Endothelial cell (in vitro differentiated cells): ENCODE data around the gene CENPN. TPM values are rescaled to one million over a fixed set of nuclear protein-coding genes. Genes with fewer than 3 reads are reported as not detected.

Experiments used
- DNase-seq: peaks from one replicate; pipeline ENCODE4 v3.0.0; 2021; ENCODE audit warnings: low spot score
- H3K27ac Mint-ChIP-seq: one replicate; pipeline ENCODE4 v1.8.0; 2021; ENCODE audit warnings: mixed read lengths, inconsistent platforms; ENCODE audit not compliant: unreplicated experiment
- H3K27me3 Mint-ChIP-seq: one replicate; pipeline ENCODE4 v1.8.0; 2021; ENCODE audit warnings: mild to moderate bottlenecking, moderate library complexity, mixed read lengths, inconsistent platforms; ENCODE audit not compliant: unreplicated experiment
- H3K36me3 Mint-ChIP-seq: one replicate; pipeline ENCODE4 v1.8.0; 2021; ENCODE audit warnings: mild to moderate bottlenecking, low read depth, mixed read lengths, inconsistent platforms; ENCODE audit not compliant: unreplicated experiment
- H3K4me1 Mint-ChIP-seq: one replicate; pipeline ENCODE4 v1.8.0; 2021; ENCODE audit warnings: mild to moderate bottlenecking, mixed read lengths, inconsistent platforms; ENCODE audit not compliant: unreplicated experiment
- H3K4me3 Mint-ChIP-seq: one replicate; pipeline ENCODE4 v1.8.0; 2021; ENCODE audit warnings: mild to moderate bottlenecking, mixed read lengths, inconsistent platforms; ENCODE audit not compliant: unreplicated experiment
- H3K9me3 Mint-ChIP-seq: one replicate; pipeline ENCODE4 v1.8.0; 2021; ENCODE audit warnings: mixed read lengths, inconsistent platforms; ENCODE audit not compliant: unreplicated experiment
- total RNA-seq: library from RNA; stranded (reverse); fragmentation: NEBNext Ultra II Directional; extraction: Animal tissue kit (Norgen Biotek cat#: 25700); gene quantifications from one replicate; pipeline ENCODE4 v1.2.1, GENCODE V29; 2021; ENCODE audit not compliant: unreplicated experiment
- TF ChIP-seq, protein P1 (sequence below): fragments of 200-600 bp; sonication (generic); IDR thresholded peaks from one replicate; pipeline ENCODE4 v1.5.0; 2021; ENCODE audit warnings: antibody characterized with exemption; ENCODE audit not compliant: unreplicated experiment

CENPN gene
- total RNA-seq, 1 donor from 2014 or later: 17.0 TPM

DNA sequence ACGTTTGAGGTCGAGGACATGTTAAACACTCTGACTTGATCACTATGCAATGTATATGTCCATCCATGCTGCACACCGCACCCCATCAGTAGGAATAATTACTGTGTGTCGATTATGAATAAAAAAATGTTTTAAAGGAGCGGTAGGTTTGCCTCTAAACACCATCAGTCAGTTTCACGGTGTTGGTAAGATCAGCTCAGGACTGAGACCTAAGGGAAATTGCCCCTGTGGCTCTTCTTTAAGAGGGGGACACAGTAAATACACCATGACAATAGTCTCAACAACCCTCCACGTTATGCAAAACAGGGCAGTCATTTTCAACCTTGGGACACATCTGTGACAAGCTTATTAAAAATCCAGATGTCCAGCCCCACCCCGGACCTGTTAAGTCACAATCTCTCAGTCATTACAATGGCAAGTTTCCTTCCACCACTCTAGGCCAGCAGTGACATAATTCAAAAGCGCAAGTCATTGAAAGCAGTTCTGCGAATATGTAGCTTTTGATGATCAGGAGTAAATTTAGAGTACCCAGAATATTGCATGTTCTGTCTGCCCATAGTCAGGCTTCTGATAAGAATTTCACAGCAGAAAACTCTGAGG lies 29.8 kb downstream of the CENPN start:
- H3K4me1 Mint-ChIP-seq: peaks cover 15% of the 10 kb centered on the region
- no peak for DNase-seq
- peak overlapping the region; percentile 62 for H3K27ac Mint-ChIP-seq
- H3K36me3 Mint-ChIP-seq: peaks cover 17% of the 10 kb centered on the region
- TF ChIP-seq, protein P1, sequence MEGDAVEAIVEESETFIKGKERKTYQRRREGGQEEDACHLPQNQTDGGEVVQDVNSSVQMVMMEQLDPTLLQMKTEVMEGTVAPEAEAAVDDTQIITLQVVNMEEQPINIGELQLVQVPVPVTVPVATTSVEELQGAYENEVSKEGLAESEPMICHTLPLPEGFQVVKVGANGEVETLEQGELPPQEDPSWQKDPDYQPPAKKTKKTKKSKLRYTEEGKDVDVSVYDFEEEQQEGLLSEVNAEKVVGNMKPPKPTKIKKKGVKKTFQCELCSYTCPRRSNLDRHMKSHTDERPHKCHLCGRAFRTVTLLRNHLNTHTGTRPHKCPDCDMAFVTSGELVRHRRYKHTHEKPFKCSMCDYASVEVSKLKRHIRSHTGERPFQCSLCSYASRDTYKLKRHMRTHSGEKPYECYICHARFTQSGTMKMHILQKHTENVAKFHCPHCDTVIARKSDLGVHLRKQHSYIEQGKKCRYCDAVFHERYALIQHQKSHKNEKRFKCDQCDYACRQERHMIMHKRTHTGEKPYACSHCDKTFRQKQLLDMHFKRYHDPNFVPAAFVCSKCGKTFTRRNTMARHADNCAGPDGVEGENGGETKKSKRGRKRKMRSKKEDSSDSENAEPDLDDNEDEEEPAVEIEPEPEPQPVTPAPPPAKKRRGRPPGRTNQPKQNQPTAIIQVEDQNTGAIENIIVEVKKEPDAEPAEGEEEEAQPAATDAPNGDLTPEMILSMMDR: no peak
- H3K4me3 Mint-ChIP-seq: peak overlapping the region; percentile 92
- no peaks in the 10 kb centered on the region for H3K9me3 Mint-ChIP-seq
- H3K27me3 Mint-ChIP-seq: peaks cover 7% of the 10 kb centered on the region

- TF ChIP-seq, protein P1: no peak
- Mint-ChIP-seq H3K4me3 (no peak overlapping the region), H3K27ac (no peak overlapping the region), H3K36me3 (peaks cover 37% of the 10 kb centered on the region), H3K9me3 (no peaks in the 10 kb centered on the region), H3K27me3 (peaks cover 3% of the 10 kb centered on the region), H3K4me1 (peaks cover 15% of the 10 kb centered on the region)
- no peak for DNase-seq
These were observed 33.1 kb downstream of the CENPN start for GRCh38 chr16:81040131-81040530.

DNA sequence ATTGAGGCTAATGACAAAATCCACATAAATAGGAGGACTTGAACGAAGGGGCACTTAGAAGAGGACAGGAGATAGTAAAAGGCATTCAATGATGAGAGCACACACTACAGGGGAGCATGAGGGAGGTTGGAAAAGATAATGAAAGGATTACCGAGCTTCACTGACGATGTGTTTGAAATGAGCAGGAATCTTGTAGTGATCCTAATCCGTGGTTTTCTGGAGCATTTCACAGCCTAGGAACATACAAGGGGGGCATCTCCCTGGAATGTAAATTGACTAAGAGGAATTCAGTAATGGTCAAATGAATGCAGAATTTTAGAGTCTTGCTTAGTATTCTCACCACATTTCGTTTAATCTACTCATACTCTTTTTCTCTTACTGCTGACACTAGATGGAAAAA lies 33.8 kb downstream of the CENPN start:
- H3K4me3 Mint-ChIP-seq: no peak overlapping the region
- H3K9me3 Mint-ChIP-seq: no peaks in the 10 kb centered on the region
- H3K27ac Mint-ChIP-seq: no peak overlapping the region
- peaks cover 37% of the 10 kb centered on the region for H3K36me3 Mint-ChIP-seq
- TF ChIP-seq, protein P1: no peak
- no peaks in the 10 kb centered on the region for H3K27me3 Mint-ChIP-seq
- DNase-seq: no peak
- H3K4me1 Mint-ChIP-seq: peaks cover 15% of the 10 kb centered on the region

- peaks cover 12% of the 10 kb centered on the region for H3K4me1 Mint-ChIP-seq
- H3K27ac Mint-ChIP-seq: no peak overlapping the region
- TF ChIP-seq, protein P1: no peak
- no peaks in the 10 kb centered on the region for H3K27me3 Mint-ChIP-seq
- H3K36me3 Mint-ChIP-seq: peaks cover 37% of the 10 kb centered on the region
- no peaks in the 10 kb centered on the region for H3K9me3 Mint-ChIP-seq
- no peak overlapping the region for H3K4me3 Mint-ChIP-seq
- DNase-seq: no peak
These were observed 34.7 kb downstream of the CENPN start for GRCh38 chr16:81041696-81042095.

DNA sequence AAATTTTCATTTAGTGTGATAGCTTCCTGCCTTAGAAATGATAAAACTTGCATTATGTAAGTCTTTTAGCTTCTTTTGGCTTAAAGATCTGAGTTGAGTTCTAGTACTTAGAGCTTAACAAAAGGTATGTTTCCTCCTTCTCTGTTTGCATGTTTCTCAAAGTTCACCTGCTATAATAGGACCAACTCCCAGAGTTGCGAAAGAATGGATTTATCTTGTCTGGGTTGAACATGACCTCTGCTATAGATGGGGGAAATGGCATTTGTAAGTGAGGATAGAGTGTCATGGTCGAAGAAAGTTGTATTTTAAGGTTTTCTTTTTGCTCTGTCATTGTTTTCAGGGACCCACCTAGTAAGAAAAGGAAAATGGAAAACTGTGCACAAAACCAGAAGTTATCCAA lies 35.8 kb downstream of the CENPN start:
- Mint-ChIP-seq H3K4me1 (peaks cover 3% of the 10 kb centered on the region), H3K36me3 (peaks cover 33% of the 10 kb centered on the region), H3K9me3 (no peaks in the 10 kb centered on the region), H3K27ac (no peak overlapping the region), H3K4me3 (no peak overlapping the region), H3K27me3 (no peaks in the 10 kb centered on the region)
- no peak for DNase-seq
- TF ChIP-seq, protein P1: no peak
